Astrocyte of the cerebellum (primary cell): Measurements from ENCODE around the gene ZFP92.
A peak's percentile ranks its signal among the peaks of the same experiment; 100 is the strongest.

ENCODE experiments used
- DNase-seq: peaks from one replicate; pipeline ENCODE4 v3.0.0-alpha.2; 2011; ENCODE audit warnings: low read depth
- H3K4me3 ChIP-seq: 2 replicates; pipeline ENCODE4 v1.5.1; 2011; ENCODE audit warnings: mild to moderate bottlenecking, low read depth, low read length, moderate library complexity
- CTCF ChIP-seq: IDR thresholded peaks from 2 replicates; pipeline ENCODE4 v1.5.1; 2012; ENCODE audit warnings: low read length, low read depth, moderate library complexity, mild to moderate bottlenecking; ENCODE audit errors: missing control alignments
- in situ Hi-C: cut with HindIII; loops from 2 replicates; pipeline ENCODE4 v1.10.0; 2017; ENCODE audit warnings: low sequenced_read_pairs

Gene ZFP92

GRCh38 chrX:153410888-153411254 is 401 bp upstream of the ZFP92 start:
- TF ChIP-seq CTCF: no peak
- peak overlapping the region; percentile 33 for H3K4me3 ChIP-seq

GRCh38 chrX:153411988-153412574 is 809 bp downstream of the ZFP92 start:
- no peak for DNase-seq
- in situ Hi-C loops: no loop called here
- peak overlapping the region; percentile 33 for H3K4me3 ChIP-seq
- no peak for TF ChIP-seq CTCF

More at GRCh38 chrX:153410888-153411254, 401 bp upstream of the ZFP92 start:
- in situ Hi-C loops: no loop called here
- DNase-seq: no peak

- no peak overlapping the region for H3K4me3 ChIP-seq
- DNase-seq: no peak
- TF ChIP-seq CTCF: peak; percentile 12
- in situ Hi-C loops: no loop called here
Observed at GRCh38 chrX:153412746-153413720, 1.8 kb downstream of the ZFP92 start.

GRCh38 chrX:153413731-153414130 is 2.5 kb downstream of the ZFP92 start:
- no peak for TF ChIP-seq CTCF
- in situ Hi-C loops: no loop called here
- no peak overlapping the region for H3K4me3 ChIP-seq
- DNase-seq: no peak

GRCh38 chrX:153414856-153415510 is 3.7 kb downstream of the ZFP92 start:
- in situ Hi-C loops: no loop called here
- TF ChIP-seq CTCF: no peak
- H3K4me3 ChIP-seq: no peak overlapping the region
- no peak for DNase-seq

GRCh38 chrX:153416781-153417450 is 5.6 kb downstream of the ZFP92 start:
- no peak overlapping the region for H3K4me3 ChIP-seq
- no peak for TF ChIP-seq CTCF
- in situ Hi-C loops: no loop called here
- DNase-seq: no peak
